ENCODE data around the gene PELI2. TPM values are rescaled to one million over a fixed set of nuclear protein-coding genes. Genes with fewer than 3 reads are reported as not detected.

PELI2 gene
- total RNA-seq, 2 experiments from 2014 or later: 2.7 to 3.4 TPM

DNA sequence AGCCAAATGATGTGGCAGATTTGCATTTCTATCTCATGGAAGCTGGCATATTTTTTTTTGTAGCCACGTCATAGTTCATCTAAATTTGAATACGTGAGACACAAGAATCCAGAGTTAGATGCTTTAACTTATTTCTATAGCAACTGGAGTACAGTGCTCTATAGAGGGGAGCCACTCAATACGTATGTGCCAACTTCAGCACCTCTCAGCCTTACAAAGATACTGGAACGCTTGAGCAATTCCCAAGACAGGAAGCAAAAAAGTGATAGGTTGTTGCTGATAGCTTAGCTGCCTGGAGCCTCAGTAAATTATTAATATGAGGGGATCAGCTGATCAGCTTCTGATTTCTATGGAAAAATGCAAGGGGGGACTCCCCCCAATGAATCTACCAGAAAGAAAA lies 24.1 kb upstream of the PELI2 start:
- POLR2A ChIA-PET: no interaction called here
- Mint-ChIP-seq H3K4me3 (no peak overlapping the region), H3K27ac (no peak overlapping the region), H3K27me3 (peaks cover 1% of the 10 kb centered on the region), H3K36me3 (ENCODE audit: low read depth) (no peaks in the 10 kb centered on the region), H3K4me1 (ENCODE audit: low read depth) (no peaks in the 10 kb centered on the region), H3K9me3 (no peaks in the 10 kb centered on the region)
- DNase-seq: no peak
- TF ChIP-seq, protein P1, sequence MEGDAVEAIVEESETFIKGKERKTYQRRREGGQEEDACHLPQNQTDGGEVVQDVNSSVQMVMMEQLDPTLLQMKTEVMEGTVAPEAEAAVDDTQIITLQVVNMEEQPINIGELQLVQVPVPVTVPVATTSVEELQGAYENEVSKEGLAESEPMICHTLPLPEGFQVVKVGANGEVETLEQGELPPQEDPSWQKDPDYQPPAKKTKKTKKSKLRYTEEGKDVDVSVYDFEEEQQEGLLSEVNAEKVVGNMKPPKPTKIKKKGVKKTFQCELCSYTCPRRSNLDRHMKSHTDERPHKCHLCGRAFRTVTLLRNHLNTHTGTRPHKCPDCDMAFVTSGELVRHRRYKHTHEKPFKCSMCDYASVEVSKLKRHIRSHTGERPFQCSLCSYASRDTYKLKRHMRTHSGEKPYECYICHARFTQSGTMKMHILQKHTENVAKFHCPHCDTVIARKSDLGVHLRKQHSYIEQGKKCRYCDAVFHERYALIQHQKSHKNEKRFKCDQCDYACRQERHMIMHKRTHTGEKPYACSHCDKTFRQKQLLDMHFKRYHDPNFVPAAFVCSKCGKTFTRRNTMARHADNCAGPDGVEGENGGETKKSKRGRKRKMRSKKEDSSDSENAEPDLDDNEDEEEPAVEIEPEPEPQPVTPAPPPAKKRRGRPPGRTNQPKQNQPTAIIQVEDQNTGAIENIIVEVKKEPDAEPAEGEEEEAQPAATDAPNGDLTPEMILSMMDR (IDR thresholded peaks at IDR 0.05): no peak
- intact Hi-C loops (cut with micrococcal nuclease): no loop called here
- CTCF ChIA-PET: interaction anchor here (0.6 to 1.2 kb wide), 3 partner anchors 8 to 261 kb away, joined by 3 to 4 read pairs (median 3); no protein-coding TSS in a partner anchor
- no peak for ATAC-seq

- Mint-ChIP-seq H3K27ac (no peak overlapping the region), H3K27me3 (peaks cover 2% of the 10 kb centered on the region), H3K36me3 (ENCODE audit: low read depth) (no peaks in the 10 kb centered on the region), H3K4me3 (no peak overlapping the region), H3K4me1 (ENCODE audit: low read depth) (no peaks in the 10 kb centered on the region), H3K9me3 (no peaks in the 10 kb centered on the region)
- DNase-seq (no peak), ATAC-seq (no peak)
- ChIA-PET POLR2A (no interaction called here), CTCF (no interaction called here)
- TF ChIP-seq, protein P1 (IDR thresholded peaks at IDR 0.05): no peak
- intact Hi-C loops (cut with micrococcal nuclease): no loop called here
Observed at GRCh38 chr14:56098021-56098420, 20.2 kb upstream of the PELI2 start.

DNA sequence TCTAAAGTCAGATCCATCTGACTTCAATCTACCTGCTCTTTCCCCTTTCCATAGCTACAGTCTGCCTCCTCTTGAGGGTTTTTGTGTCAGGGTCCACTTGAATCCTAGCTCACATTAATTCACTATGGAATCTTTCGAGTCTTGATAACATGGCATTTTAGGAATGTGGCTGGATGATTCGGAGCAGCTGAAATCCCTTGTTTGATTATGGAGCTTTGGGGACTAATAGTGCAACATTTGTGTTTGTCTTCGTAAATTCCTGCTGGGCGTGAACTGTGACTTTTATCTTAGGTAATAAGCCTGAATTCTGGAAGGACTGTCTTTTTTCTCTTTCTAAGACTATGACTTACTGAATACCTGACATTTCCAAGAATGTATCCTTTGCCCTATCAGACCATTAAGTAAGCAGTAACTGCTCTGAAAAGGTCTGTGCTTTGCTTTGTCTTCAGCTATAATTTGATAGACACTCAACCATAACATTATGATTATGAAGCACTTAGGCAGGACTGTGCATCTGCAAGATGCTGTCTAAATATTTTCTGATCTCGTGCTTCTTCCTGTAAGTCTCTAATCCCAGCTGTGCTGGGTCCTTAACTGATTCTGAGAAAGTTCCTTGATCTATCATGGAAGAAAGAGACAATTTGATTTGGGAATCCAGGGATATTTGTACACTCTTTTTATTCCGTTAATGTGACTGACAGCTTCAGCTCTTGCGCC lies 19.0 kb upstream of the PELI2 start:
- Mint-ChIP-seq H3K4me3 (no peak overlapping the region), H3K36me3 (ENCODE audit: low read depth) (no peaks in the 10 kb centered on the region), H3K27me3 (peaks cover 2% of the 10 kb centered on the region), H3K4me1 (ENCODE audit: low read depth) (no peaks in the 10 kb centered on the region), H3K9me3 (no peaks in the 10 kb centered on the region), H3K27ac (no peak overlapping the region)
- intact Hi-C loops (cut with micrococcal nuclease): no loop called here
- ChIA-PET POLR2A (no interaction called here), CTCF (interaction anchor here (1.5 kb wide), 1 partner anchor 368 kb away, joined by 5 read pairs; no protein-coding TSS in a partner anchor)
- TF ChIP-seq, protein P1 (IDR thresholded peaks at IDR 0.05): no peak
- no peak for ATAC-seq
- DNase-seq: no peak

DNA sequence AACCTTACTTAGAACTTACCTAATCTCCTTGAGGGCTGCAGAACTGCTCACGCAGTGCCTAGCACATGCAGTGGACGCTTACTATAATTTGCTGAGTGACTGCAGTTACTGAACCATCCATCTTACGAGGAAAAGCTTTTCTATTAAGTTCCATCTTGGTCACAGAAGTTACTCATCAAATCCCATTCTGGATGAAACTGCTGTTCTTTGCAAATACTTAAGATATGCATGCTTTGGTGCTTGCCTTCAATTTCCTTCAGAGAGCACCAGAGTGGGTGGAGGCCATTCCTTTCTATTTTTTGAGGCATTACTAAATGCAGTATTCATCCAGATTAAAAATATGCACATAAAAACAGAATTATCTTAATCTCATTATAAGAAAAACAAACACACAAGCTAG lies 17.7 kb upstream of the PELI2 start:
- Mint-ChIP-seq H3K27me3 (peaks cover 2% of the 10 kb centered on the region), H3K36me3 (ENCODE audit: low read depth) (no peaks in the 10 kb centered on the region), H3K9me3 (no peaks in the 10 kb centered on the region), H3K4me1 (ENCODE audit: low read depth) (no peaks in the 10 kb centered on the region), H3K27ac (no peak overlapping the region), H3K4me3 (no peak overlapping the region)
- ATAC-seq (no peak), DNase-seq (no peak)
- TF ChIP-seq, protein P1 (IDR thresholded peaks at IDR 0.05): no peak
- POLR2A ChIA-PET: interaction anchor here (0.7 kb wide), 1 partner anchor 569 kb away, joined by 3 read pairs; no protein-coding TSS in a partner anchor
- intact Hi-C loops (cut with micrococcal nuclease): no loop called here
- CTCF ChIA-PET: interaction anchor here (1.5 kb wide), 1 partner anchor 369 kb away, joined by 5 read pairs; no protein-coding TSS in a partner anchor

GRCh38 chr14:56102941-56103340 lies 15.3 kb upstream of the PELI2 start:
- Mint-ChIP-seq H3K4me3 (no peak overlapping the region), H3K27me3 (peaks cover 2% of the 10 kb centered on the region), H3K27ac (no peak overlapping the region), H3K4me1 (ENCODE audit: low read depth) (no peaks in the 10 kb centered on the region), H3K36me3 (ENCODE audit: low read depth) (no peaks in the 10 kb centered on the region), H3K9me3 (no peaks in the 10 kb centered on the region)
- intact Hi-C loops (cut with micrococcal nuclease): no loop called here
- TF ChIP-seq, protein P1 (IDR thresholded peaks at IDR 0.05): no peak
- DNase-seq (no peak), ATAC-seq (no peak)
- POLR2A ChIA-PET: no interaction called here
- CTCF ChIA-PET: no interaction called here
